ENCODE data around the gene HBA1.
"Not testable (repeated sequence)": the region's sequence is repeated elsewhere in the genome, so short reads cannot be mapped to it uniquely, and the experiment has no call there.

Gene HBA1

DNA sequence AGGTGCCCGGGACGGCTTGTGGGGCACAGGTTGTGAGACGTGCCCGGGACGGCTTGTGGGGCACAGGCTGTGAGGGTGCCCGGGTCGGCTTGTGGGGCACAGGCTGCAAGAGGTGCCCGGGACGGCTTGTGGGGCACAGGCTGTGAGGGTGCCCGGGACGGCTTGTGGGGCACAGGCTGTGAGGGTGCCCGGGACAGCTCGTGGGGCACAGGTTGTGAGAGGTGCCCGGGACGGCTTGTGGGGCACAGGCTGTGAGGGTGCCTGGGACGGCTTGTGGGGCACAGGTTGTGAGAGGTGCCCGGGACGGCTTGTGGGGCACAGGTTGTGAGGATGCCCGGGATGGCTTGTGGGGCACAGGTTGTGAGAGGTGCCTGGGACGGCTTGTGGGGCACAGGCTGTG is 16.2 kb upstream of the HBA1 start:
- not testable (repeated sequence) for DNase-seq

DNA sequence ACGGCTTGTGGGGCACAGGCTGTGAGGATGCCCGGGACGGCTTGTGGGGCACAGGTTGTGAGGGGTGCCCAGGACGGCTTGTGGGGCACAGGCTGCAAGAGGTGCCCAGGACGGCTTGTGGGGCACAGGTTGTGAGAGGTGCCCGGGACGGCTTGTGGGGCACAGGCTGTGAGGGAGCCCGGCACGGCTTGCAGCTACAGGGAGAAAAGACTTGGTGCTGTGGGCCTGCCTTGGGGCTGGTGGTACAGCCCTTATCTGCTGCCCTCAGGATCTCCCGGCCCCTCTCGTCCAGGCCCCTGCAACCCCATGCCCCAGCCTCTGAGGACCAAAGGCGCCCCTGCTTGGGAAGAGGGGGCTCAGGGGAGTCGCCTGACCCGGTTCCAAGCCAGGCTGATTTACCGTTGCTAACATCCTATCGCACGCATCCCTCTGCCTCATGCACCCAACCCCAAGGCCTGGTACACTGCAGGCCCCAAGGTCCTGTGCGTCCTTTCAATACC is 15.7 kb upstream of the HBA1 start:
- DNase-seq, result no peak

DNA sequence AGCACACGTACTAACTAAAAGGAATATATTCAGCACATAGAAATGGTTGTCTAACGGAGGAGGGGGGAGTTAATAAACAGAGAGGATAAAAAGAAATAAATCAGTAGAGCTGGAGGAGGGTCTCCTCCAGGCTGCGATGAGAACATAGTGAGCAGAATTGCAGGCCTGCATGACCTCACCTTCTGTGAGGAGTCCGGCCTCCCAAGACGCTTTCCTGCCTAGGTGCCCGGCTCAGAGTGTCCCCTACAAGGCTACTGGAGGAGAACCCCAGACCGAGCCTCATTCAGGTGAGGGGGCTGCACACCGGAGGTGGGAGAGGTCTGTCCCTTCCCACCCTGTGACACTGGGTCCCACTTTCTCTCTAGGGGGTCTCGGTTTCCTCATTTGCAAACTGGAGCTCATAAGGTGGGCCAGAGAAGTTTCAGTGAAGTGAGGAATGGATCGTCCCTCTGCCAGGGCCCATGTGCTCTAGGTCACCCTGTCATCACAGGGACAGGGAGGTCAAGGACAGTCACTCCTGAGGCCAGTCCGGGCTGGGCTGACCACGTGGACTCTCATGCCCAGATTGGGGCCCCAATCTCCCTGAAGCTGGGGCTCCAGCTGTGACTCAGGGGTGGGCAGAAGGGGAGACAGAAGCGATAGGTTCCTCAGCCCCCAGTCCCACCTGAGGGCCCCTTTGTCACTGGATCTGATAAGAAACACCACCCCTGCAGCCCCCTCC is 14.0 kb upstream of the HBA1 start:
- DNase-seq, result no peak

DNA sequence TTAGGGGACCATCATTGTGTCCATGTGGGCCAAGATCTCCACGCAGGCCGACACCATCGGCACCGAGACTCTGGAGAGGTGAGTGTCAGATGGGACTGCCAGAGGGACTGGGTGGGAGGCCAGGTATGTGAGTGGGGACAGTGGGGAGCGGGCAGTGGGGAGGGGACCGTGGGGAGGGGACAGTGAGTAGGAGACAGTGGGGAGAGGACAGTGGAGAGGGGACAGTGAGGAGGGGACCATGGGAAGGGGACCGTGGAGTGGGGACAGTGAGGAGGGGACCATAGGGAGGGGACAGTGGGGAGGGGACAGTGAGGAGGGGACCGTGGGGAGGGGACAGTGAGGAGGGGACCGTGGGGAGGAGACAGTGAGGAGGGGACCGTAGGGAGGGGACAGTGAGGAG is 13.3 kb upstream of the HBA1 start:
- DNase-seq, result not testable (repeated sequence)

DNA sequence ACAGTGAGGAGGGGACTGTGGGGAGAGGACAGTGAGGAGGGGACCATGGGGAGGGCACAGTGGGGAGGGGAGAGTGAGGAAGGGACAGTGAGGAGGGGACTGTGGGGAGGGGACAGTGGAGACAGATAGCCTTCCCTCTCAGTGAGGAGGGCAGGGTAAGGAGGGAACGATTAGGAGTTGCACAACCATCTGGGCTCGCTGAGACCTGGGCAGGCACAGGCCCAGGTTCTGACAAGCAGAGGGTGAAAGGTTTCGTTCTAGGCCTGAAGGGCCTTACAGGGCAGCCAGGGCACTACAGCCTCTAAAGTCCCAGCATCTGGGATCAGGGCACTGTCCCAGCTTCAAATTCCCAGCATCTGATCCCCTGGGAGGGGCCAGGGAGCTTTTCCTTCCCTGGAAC is 12.8 kb upstream of the HBA1 start:
- not testable (repeated sequence) for DNase-seq

DNA sequence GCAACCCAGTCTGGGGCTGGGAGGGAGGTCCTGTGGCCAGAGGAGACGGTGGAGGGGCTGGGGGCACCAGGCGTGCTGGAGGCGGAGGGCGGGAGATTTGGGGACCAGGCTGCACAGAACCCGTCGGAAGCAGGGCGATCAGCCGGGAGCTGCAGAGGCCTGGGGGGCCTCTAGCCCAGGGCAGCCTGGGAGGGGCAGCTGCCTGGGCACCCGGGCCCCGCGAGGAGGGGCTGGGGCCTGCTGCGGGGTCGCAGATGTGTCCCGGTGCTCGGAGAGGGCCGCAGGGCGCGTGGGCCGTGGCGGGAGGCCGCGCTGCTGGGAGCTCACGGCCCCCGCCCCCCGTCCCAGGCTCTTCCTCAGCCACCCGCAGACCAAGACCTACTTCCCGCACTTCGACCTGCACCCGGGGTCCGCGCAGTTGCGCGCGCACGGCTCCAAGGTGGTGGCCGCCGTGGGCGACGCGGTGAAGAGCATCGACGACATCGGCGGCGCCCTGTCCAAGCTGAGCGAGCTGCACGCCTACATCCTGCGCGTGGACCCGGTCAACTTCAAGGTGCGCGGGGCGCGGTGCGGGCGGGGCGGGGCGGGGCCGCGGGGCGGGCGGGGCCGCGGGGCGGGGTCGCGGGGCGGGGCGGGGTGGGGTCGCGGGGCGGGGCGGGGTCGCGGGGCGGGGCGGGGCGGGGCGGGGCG is 12.2 kb upstream of the HBA1 start:
- not testable (repeated sequence) for DNase-seq

DNA sequence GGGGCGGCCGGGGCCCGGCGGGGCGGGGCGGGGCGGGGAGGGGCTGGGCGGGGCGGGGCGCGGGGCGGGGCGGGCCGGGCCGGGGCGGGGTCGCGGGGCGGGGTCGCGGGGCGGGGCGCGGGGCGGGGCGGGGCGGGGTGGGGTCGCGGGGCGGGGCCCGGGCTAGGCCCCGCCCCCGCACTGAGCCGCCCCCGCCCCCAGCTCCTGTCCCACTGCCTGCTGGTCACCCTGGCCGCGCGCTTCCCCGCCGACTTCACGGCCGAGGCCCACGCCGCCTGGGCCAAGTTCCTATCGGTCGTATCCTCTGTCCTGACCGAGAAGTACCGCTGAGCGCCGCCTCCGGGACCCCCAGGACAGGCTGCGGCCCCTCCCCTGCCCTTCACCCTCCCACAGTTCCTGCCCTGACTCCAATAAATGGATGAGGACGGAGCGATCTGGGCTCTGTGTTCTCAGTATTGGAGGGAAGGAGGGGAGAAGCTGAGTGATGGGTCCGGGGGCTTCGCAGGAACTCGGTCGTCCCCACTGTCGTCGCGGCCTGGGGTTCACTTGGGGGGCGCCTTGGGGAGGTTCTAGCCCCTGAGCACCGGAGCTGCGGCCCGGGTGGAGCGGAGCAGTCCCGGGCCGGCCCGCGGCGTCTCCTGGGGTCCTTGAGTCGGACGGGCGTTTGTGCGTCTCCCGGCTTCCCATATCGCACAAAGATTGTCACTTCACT is 11.5 kb upstream of the HBA1 start:
- no peak for DNase-seq

DNA sequence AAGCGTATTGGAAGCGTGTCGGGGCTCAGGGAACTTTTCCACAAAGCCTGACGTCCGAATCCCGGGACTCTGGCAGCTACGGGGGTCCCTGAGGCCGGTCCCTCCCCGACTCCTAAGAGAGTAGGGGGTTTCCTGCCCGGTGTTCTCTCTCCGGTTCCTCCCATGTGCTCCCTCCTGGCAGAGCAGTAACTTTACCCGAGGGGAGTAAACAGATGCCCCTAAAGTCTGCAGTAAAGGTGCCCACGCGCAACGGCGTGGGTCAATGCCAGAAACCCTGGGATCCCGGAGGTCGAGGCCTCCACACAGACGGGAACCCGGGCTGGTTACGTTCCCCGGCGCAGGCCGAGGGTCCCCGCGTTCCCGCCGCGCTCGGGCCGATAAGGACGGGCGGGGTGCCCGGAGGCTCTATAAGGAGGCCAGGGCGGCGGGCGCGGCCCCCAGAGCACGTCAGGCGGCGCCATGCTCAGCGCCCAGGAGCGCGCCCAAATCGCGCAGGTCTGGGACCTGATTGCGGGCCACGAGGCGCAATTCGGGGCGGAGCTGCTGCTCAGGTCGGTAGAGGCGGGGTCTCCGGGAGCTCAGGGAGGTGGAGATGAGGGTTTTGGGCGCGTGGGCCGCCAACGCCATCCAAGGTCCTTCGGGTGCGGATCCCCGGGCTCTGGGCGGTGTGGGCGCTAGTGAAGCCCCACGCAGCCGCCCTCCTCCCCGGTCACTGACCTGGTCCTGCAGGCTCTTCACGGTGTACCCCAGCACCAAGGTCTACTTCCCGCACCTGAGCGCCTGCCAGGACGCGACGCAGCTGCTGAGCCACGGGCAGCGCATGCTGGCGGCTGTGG is 10.7 kb upstream of the HBA1 start, which contains the start of gene HBM:
HBM (plus strand) TSS at position 440 of the 836 bp plus-strand sequence; CDS start at position 460, 20 bp downstream.
- no peak for DNase-seq

DNA sequence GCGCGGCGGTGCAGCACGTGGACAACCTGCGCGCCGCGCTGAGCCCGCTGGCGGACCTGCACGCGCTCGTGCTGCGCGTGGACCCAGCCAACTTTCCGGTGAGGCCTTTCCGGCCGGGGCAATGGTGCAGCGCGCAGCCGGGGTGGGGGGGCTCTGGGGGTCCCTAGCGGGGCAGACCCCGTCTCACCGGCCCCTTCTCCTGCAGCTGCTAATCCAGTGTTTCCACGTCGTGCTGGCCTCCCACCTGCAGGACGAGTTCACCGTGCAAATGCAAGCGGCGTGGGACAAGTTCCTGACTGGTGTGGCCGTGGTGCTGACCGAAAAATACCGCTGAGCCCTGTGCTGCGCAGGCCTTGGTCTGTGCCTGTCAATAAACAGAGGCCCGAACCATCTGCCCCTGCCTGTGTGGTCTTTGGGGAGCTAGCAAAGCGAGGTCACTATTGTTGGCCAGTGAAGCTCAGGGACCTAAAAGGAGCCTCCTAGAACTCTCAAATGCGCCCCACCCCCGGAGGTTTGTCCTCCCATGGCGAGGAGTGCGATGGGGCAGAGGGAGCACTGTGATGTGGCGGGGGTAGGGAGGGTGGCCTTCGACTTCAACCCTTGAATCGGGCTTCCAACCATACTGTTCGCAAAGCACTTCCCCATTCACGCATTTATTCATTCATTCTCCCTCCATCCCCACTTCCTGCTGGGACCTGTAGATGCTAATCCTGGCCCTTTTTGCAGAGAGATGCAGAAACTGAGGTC is 9.9 kb upstream of the HBA1 start:
- DNase-seq, result no peak

DNA sequence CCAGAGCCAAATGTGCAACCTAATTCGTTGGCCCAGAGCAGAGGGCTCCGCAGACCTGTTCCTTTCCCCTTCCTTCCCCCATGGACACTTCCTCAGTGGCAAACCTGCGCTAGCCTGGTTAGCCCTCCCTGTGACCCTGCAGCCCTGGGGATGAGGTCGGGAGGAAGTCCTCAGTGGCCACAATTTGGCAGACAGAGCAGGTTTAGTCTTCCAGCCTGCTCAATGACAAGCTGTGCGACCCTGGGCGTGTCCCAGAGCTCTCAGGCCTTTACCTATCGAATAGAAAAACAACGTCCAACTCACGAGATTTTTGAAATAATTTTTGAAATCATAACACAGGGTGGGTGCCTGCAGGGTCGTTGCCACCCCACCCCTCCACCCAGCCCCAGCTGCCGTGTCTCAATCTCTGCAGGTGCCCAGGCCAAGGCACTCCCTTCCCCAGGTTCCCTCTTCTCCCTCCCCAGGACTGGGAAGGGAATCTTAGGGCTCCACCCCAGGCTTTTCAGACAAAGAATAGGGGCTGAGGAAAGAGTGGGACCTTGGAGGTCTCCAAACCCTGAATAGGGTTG is 9.3 kb upstream of the HBA1 start:
- no peak for DNase-seq

DNA sequence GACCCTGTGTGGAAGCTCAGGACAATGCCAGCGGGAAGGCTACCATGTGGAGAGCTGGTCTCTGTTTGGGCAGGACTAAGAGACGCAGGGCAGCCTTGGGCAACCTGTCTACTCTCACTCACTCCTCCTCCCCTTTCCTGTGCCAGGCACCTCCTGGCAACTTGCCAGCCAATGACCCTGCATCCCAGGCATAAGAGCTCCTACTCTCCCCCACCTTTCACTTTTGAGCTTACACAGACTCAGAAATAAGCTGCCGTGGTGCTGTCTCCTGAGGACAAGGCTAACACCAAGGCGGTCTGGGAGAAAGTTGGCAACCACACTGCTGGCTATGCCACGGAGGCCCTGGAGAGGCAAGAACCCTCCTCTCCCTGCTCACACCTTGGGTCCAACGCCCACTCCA is 8.1 kb upstream of the HBA1 start:
- no peak for DNase-seq

DNA sequence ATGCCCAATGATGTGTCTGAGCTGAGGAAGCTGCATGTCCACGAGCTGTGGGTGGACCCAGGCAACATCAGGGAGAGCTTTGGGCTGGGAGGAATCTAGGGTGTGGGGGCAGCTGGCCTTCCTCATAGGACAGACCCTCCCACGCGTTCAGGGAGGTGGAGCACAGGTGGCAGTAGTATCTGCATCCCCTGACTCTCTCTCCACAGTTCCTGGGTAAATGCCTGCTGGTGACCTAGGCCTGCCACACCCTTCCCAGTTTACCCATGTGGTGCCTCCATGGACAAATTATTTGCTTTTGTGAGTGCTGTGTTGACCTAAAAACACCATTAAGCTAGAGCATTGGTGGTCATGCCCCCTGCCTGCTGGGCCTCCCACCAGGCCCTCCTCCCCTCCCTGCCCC is 7.5 kb upstream of the HBA1 start:
- DNase-seq, result no peak

DNA sequence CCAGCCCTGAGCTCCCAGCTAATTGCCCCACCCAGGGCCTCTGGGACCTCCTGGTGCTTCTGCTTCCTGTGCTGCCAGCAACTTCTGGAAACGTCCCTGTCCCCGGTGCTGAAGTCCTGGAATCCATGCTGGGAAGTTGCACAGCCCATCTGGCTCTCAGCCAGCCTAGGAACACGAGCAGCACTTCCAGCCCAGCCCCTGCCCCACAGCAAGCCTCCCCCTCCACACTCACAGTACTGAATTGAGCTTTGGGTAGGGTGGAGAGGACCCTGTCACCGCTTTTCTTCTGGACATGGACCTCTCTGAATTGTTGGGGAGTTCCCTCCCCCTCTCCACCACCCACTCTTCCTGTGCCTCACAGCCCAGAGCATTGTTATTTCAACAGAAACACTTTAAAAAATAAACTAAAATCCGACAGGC is 6.4 kb upstream of the HBA1 start:
- not testable (repeated sequence) for DNase-seq

DNA sequence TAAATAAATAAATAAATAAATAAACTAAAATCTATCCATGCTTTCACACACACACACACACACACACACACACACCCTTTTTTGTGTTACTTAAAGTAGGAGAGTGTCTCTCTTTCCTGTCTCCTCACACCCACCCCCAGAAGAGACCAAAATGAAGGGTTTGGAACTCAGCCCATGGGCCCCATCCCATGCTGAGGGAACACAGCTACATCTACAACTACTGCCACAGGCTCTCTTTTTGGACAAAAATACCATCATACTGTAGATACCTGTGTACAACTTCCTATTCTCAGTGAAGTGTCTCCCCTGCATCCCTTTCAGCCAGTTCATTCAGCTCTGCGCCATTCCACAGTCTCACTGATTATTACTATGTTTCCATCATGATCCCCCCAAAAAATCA is 5.7 kb upstream of the HBA1 start:
- DNase-seq, result no peak

DNA sequence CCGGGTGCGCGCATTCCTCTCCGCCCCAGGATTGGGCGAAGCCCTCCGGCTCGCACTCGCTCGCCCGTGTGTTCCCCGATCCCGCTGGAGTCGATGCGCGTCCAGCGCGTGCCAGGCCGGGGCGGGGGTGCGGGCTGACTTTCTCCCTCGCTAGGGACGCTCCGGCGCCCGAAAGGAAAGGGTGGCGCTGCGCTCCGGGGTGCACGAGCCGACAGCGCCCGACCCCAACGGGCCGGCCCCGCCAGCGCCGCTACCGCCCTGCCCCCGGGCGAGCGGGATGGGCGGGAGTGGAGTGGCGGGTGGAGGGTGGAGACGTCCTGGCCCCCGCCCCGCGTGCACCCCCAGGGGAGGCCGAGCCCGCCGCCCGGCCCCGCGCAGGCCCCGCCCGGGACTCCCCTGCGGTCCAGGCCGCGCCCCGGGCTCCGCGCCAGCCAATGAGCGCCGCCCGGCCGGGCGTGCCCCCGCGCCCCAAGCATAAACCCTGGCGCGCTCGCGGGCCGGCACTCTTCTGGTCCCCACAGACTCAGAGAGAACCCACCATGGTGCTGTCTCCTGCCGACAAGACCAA is 4.0 kb upstream of the HBA1 start, which contains the start of gene HBA2:
HBA2 (plus strand) TSS at position 503 of the 568 bp plus-strand sequence; CDS start at position 540, 37 bp downstream.
- DNase-seq, result not testable (repeated sequence)

DNA sequence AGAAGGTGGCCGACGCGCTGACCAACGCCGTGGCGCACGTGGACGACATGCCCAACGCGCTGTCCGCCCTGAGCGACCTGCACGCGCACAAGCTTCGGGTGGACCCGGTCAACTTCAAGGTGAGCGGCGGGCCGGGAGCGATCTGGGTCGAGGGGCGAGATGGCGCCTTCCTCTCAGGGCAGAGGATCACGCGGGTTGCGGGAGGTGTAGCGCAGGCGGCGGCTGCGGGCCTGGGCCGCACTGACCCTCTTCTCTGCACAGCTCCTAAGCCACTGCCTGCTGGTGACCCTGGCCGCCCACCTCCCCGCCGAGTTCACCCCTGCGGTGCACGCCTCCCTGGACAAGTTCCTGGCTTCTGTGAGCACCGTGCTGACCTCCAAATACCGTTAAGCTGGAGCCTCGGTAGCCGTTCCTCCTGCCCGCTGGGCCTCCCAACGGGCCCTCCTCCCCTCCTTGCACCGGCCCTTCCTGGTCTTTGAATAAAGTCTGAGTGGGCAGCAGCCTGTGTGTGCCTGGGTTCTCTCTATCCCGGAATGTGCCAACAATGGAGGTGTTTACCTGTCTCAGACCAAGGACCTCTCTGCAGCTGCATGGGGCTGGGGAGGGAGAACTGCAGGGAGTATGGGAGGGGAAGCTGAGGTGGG is 3.1 kb upstream of the HBA1 start:
- not testable (repeated sequence) for DNase-seq

DNA sequence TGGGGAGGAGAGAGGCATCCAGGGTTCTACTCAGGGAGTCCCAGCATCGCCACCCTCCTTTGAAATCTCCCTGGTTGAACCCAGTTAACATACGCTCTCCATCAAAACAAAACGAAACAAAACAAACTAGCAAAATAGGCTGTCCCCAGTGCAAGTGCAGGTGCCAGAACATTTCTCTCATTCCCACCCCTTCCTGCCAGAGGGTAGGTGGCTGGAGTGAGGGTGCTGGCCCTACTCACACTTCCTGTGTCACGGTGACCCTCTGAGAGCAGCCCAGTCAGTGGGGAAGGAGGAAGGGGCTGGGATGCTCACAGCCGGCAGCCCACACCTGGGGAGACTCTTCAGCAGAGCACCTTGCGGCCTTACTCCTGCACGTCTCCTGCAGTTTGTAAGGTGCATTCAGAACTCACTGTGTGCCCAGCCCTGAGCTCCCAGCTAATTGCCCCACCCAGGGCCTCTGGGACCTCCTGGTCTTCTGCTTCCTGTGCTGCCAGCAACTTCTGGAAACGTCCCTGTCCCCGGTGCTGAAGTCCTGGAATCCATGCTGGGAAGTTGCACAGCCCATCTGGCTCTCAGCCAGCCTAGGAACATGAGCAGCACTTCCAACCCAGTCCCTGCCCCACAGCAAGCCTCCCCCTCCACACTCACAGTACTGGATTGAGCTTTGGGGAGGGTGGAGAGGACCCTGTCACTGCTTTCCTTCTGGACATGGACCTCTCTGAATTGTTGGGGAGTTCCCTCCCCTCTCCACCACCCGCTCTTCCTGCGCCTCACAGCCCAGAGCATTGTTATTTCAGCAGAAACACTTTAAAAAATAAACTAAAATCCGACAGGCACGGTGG is 2.3 kb upstream of the HBA1 start:
- not testable (repeated sequence) for DNase-seq

DNA sequence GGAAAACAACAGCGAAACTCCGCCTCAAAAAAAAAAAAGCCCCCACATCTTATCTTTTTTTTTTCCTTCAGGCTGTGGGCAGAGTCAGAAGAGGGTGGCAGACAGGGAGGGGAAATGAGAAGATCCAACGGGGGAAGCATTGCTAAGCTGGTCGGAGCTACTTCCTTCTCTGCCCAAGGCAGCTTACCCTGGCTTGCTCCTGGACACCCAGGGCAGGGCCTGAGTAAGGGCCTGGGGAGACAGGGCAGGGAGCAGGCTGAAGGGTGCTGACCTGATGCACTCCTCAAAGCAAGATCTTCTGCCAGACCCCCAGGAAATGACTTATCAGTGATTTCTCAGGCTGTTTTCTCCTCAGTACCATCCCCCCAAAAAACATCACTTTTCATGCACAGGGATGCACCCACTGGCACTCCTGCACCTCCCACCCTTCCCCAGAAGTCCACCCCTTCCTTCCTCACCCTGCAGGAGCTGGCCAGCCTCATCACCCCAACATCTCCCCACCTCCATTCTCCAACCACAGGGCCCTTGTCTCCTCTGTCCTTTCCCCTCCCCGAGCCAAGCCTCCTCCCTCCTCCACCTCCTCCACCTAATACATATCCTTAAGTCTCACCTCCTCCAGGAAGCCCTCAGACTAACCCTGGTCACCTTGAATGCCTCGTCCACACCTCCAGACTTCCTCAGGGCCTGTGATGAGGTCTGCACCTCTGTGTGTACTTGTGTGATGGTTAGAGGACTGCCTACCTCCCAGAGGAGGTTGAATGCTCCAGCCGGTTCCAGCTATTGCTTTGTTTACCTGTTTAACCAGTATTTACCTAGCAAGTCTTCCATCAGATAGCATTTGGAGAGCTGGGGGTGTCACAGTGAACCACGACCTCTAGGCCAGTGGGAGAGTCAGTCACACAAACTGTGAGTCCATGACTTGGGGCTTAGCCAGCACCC is 1.2 kb upstream of the HBA1 start:
- DNase-seq, result no peak
